ENCODE results near the gene PRKN.
"Not testable (repeated sequence)": the region's sequence is repeated elsewhere in the genome, so short reads cannot be mapped to it uniquely, and the experiment has no call there.

PRKN gene

GRCh38 chr6:162450358-162450757, 277.2 kb downstream of the PRKN start:
- no peak for DNase-seq (ENCODE audit: low spot score)

GRCh38 chr6:162448294-162448693, 279.3 kb downstream of the PRKN start:
- no peak for DNase-seq (ENCODE audit: low spot score)

- DNase-seq (ENCODE audit: low spot score) = no peak
These were observed 284.5 kb downstream of the PRKN start for GRCh38 chr6:162443101-162443500.

- DNase-seq (ENCODE audit: low spot score) = no peak
These were observed 284.9 kb downstream of the PRKN start for GRCh38 chr6:162442687-162443086.

- DNase-seq (ENCODE audit: low spot score) = no peak
These were observed 285.6 kb downstream of the PRKN start for GRCh38 chr6:162441991-162442390.

- DNase-seq (ENCODE audit: low spot score) = no peak
These were observed 288.6 kb downstream of the PRKN start for GRCh38 chr6:162438980-162439379.

GRCh38 chr6:162435071-162435470, 292.5 kb downstream of the PRKN start:
- DNase-seq (ENCODE audit: low spot score) = no peak

GRCh38 chr6:162421004-162421403, 306.6 kb downstream of the PRKN start:
- no peak for DNase-seq (ENCODE audit: low spot score)

- no peak for DNase-seq (ENCODE audit: low spot score)
These were observed 310.6 kb downstream of the PRKN start for GRCh38 chr6:162416831-162417537.

GRCh38 chr6:162416307-162416706, 311.3 kb downstream of the PRKN start:
- DNase-seq (ENCODE audit: low spot score) = no peak

GRCh38 chr6:162409741-162410691, 317.6 kb downstream of the PRKN start:
- DNase-seq (ENCODE audit: low spot score) = no peak

- no peak for DNase-seq (ENCODE audit: low spot score)
These were observed 318.6 kb downstream of the PRKN start for GRCh38 chr6:162408826-162409535.

GRCh38 chr6:162404951-162405350, 322.6 kb downstream of the PRKN start:
- DNase-seq (ENCODE audit: low spot score) = no peak

- DNase-seq (ENCODE audit: low spot score) = no peak
These were observed 324.5 kb downstream of the PRKN start for GRCh38 chr6:162403031-162403430.

GRCh38 chr6:162395181-162395580, 332.4 kb downstream of the PRKN start:
- no peak for DNase-seq (ENCODE audit: low spot score)

GRCh38 chr6:162390961-162391811, 336.4 kb downstream of the PRKN start:
- DNase-seq (ENCODE audit: low spot score) = not testable (repeated sequence)

GRCh38 chr6:162389343-162390085, 338.1 kb downstream of the PRKN start:
- DNase-seq (ENCODE audit: low spot score) = no peak

- no peak for DNase-seq (ENCODE audit: low spot score)
These were observed 339.2 kb downstream of the PRKN start for GRCh38 chr6:162388383-162388777.

- DNase-seq (ENCODE audit: low spot score) = no peak
These were observed 339.7 kb downstream of the PRKN start for GRCh38 chr6:162387718-162388382.

- DNase-seq (ENCODE audit: low spot score) = no peak
These were observed 341.6 kb downstream of the PRKN start for GRCh38 chr6:162385980-162386379.

Measured in CD4-positive, alpha-beta T cell treated with Interleukin-6 at 100 ng/mL for 8 hours (primary cell).